GM18873 (cell line): ENCODE data around the gene ADGRB2.

ENCODE experiments used
- ATAC-seq: cut with Tn5 transposase; IDR thresholded peaks from one replicate; pipeline ENCODE4 v1.9.1; 2021; ENCODE audit warnings: mild to moderate bottlenecking, moderate library complexity, moderate number of reproducible peaks; ENCODE audit not compliant: unreplicated experiment, low FRiP score

The ADGRB2 gene

GRCh38 chr1:31796707-31797106 lies 32.6 kb upstream of the ADGRB2 start:
- no peak for ATAC-seq

DNA sequence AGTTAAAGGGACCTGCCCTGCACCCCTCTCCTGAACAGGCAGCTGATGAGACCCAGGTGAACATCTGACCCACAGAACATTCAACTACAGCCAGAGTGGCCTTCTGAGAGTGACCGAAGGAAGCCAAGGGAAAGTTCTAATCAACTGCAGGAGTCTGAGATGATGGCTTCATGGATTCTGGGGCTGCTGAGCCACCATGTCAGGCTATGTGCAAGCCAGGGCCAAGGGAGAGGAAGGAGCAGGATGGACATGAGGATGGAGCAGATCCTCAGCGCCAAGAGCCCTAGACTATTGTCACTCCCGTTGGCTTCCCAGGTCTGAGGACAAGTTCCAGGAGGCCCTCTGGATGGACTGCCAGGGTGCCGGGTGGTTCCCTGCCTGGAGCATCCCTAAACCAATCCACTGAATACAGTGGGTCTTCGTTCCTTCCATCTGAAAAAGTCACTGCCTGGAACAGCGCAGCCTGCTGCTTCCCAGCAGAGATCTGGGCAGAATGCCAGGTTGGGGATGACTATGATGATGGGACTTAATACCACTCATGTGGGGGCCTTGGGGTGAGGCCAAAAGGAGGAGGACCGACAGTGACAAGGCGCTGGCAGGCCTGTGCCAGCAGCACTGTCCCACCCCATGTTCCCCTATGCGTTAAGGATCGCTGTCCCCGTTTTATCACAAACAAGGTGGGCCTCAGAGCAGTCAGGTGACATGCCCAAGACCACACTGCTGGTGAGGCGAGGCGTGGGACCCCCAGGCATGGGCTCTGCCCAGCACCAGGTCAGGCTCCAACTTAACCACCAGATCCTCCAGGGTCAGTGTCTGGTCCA lies 31.9 kb upstream of the ADGRB2 start:
- no peak for ATAC-seq

DNA sequence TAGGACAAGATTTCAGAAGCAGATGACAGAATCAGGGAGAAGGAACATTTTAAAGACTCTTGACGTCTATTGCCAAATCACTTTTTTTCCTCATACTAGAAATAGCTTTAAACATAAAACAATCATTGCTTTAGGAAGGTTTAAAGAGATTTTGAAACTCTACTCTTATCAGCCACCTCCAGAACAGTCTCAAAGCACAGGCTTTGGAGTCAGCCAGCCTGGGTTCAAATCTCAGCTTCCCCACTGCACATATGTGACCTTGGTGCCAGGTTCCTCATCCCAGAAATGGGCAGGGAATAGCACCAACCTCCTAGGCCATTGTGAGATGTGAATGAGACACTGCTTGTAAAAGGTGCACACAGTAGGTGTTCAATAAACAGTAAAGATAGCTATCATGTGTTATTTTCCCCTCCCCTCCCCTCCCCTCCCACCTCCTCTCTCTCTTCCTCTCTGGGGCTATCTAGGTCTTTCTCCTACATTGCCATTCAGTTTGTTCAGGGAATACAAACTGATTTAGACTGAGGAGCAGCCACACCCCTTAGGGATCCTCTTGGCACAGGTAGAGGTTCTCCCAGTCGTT lies 31.0 kb upstream of the ADGRB2 start:
- no peak for ATAC-seq

DNA sequence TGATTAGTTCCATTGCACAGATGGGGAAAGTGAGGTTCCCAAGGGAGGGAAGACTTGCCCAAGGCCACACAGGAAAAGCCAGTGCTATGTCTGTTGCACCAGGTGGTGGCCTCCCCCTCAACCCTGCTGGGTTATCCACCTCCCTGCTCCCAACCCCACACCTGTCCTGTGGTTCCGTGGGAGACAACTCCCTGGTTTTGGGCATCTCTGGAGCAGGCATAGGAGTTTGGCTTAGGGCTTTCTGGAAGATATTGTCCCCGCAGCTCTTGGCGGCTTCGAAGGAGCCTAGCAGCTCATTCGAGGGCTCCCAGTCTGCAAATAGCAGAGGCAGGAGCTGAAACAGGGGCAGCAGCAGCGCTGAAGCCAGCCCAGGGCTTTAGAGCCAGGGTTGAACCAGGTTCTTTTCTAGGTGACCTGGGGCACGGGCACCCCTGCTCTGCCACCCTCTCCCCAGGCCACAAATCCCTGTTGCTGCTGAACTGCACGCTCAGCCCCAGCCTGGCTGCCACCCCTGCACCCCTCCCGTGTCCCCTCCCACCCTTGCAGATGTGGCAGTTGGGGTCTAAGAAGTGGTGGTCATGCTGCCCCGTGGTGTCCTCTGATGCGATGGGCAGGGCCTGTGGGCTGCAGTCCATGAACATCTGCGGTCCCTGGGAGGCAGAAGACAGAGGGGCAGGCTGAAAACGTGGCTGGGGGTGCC lies 29.6 kb upstream of the ADGRB2 start:
- no peak for ATAC-seq

DNA sequence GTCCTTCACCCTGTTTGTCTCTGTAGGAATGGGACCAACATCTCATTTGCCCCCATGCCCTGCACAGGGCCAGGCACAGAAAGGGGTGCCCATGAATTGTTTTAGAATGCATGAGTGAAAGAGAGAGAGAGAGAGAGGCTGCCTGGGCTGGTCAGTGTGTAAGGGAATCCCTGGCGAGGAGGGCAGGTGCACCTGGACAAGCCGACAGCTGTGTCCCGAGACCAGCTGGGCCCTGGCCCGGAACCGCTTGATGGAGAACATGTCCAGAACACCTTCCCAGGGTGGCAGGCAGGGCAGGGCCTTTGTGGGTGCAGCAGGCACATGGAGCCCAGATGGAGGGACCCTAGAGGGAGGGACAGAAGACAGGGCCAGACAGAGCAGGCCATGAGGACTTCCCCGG lies 28.9 kb upstream of the ADGRB2 start:
- no peak for ATAC-seq

DNA sequence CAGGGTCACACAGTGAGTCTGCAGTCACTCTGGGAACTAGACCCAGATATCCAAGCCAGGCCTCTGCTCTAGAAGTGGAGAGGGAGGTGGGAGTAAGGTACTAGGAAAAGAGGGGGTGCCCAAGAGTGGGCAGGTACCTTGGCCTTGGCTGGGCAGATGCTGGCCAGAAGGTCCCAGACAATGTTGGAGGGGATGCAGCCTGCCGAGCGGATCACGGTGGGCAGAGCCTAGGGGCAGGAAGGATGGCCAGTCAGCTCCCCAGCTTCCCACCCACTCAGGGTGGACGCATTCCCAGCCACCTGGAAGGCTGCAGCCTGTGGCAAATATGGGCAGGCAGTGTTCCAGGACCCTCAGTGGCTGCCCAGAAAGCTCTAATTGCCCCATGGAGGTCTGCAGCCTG lies 28.4 kb upstream of the ADGRB2 start:
- ATAC-seq: no peak

GRCh38 chr1:31792116-31792515 lies 28.0 kb upstream of the ADGRB2 start:
- no peak for ATAC-seq

DNA sequence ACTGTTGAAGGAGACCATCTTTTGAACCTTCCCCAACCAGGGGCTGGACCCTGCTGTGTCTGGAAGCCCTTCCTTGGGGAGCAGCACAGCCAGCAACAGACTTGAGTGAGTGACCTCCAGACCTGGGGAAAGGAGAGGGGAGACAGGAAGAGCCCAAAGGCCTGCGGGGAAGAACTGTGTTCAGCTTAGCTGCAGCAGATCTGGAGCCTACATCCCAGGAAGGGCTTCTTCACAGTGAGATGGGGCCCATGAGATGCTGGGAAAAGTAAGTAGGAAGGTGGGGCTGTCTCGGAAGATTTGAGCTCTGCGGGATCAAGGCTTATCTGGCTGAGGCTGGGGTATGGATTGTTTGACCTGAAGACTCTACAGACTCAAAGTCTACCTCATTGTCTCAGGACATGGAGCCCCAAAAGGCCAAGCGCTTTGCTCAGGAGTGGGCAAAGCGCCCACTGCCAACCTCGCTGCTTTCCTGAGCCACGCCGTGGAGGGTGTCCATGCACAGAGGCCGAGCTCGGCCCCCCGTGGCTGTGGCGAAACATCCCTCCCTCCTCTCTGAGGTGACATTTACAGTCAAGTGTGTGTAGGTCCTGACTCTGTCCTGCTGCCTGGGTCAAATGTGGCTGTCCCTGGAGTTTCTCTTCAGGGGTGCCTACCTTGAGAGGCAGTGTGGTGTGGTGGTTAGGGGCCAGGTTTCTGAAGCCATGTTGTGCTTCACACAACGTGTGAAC lies 27.2 kb upstream of the ADGRB2 start:
- no peak for ATAC-seq

- no peak for ATAC-seq
Measured at GRCh38 chr1:31790641-31791091, 26.5 kb upstream of the ADGRB2 start.

DNA sequence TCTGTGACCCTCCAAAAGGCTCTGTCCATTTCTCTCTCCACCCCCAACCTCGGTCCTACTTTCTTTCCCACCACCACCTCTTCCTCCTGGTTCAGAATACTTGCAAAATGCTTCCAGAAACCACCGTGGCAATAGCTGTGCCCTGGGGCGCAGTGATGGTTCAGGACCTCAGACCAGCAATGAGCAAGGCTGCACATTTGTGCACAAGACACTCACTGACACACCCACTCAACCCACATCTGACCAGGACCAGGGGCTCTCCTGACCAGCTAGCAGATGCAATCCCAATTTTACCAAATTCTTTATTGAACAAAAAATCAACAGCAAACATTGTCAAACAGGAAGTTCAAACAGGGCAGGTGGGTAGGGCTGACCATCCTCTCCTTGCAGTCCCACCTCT lies 26.0 kb upstream of the ADGRB2 start:
- ATAC-seq: no peak

DNA sequence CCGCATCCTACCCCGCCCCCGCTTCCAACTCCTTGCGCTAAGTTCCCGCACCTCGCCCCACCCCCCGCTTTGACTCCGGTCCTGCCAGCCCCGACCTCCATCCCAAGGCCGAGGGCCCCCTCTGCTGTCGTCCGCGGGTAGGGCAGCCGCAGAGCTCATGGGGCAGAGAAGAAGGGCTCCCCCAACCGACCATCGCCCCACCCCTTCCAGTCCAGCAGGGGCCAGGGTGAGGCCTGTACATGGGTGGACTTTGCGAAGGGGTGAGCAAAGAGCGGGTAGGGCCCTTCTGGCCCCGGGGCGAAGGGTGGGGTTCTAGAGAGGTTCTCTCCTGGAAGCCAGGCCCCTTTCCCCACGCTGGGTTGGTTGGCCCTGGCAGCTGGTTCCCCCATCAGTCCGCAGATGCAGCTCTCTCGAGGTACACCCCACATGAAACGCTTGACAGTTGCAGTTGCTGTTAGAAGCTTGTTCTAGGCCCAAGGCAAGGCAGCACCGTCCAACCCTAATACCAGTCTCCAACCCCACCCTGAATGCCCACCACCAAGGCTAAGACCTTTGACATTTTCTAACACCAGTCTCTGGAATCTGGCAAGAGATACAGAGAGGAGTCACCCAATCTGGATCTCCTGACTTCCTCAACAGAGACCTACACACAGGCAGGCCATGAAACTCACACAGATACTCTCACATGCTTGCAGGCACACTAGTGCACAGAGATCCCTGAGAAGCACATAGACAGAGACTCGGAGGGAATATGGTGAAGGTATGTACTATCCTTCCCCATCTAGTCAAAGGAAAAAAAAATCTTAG lies 25.3 kb upstream of the ADGRB2 start:
- no peak for ATAC-seq

DNA sequence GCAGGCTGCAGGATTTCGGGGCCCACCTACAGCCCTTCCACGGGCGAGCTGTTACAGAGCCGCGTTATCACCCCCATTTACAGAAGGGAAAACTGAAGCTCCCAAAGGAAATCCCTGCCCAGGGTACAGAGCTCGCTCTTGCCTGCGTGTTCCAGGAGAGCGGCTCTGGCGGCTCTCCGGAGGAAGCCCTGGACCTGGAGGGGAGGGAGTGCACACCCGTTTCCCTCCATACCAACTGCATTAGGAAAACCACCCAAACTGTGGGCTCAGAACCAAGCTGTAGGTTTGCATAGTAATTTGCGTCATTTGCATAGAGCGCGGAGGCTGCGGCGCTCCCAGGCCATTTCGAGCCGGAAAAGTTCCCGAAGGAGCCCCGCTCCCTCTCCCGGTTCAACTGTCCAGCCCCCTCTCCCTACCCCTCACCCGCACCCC lies 24.7 kb upstream of the ADGRB2 start:
- ATAC-seq: no peak

- no peak for ATAC-seq
Measured at GRCh38 chr1:31788138-31788824, 24.1 kb upstream of the ADGRB2 start.

GRCh38 chr1:31787786-31788137 lies 23.6 kb upstream of the ADGRB2 start:
- ATAC-seq: no peak

GRCh38 chr1:31787261-31787660 lies 23.1 kb upstream of the ADGRB2 start:
- ATAC-seq: no peak

DNA sequence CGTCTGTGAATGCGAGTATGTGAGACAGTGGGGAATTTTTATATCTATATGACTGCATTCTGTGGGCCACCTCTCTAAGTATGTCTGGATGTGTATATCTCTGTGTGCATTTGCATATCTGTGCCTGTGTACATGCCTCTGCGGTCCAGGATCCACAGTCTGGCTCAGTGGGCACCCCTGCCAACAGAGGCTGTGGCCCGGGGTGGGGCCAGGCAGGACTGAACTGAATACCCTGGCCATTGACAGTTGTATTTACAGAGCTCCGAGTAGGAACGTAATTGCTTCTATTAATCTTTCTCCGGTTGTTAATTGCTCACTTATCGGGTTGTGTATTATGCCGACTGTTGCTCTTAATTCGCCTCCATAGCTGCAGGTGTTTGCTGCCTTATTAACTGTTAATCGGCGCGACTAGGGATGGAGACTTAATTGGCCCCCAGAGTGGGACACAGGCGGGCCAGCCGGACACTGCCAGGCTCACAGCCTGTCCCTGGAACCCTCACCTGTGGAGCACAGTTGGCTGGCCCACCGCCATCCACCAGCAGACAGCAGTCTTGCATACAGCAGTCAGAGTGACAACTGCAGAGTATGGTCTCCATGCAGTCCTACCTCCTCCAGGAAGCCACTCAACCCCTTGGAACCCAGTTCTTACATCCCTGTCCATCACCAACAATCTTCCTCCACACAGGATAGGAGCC lies 22.4 kb upstream of the ADGRB2 start:
- ATAC-seq: no peak

DNA sequence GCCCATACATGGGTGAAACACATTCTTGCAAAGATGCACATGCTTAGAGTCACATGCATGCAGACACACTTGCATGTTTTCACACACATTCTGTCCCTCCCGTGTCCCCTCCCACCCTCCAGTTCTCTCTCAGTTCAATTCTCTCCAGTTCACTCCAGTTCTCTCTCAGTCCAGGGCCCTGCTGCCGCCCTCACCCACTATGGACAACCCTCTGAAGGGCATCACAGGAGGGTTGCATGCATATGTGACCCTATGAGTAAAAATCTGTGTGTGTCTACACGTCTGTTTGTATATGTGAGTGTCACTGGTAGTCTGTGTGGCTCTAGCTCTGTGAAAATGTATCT lies 21.8 kb upstream of the ADGRB2 start:
- ATAC-seq: no peak

GRCh38 chr1:31785020-31785946 lies 21.1 kb upstream of the ADGRB2 start:
- no peak for ATAC-seq
